Subcutaneous abdominal adipose tissue (tissue), 5 donors: Measurements from ENCODE around the gene LRRFIP1.

Source experiments
- H3K27ac ChIP-seq: one replicate; pipeline ENCODE4 v1.7.0; 2013; ENCODE audit warnings: low read depth, mild to moderate bottlenecking, inconsistent platforms, low read length, moderate library complexity
- H3K27me3 ChIP-seq, 5 donors: one replicate each; pipeline ENCODE4 v1.7.0; 2013; ENCODE audit warnings: low read length in 5 of 5, inconsistent platforms in 1 of 5; ENCODE audit not compliant: control insufficient read depth in 5 of 5, insufficient read depth in 4 of 5
- H3K36me3 ChIP-seq, 5 donors: one replicate each; pipeline ENCODE4 v1.7.0; 2013; ENCODE audit warnings: low read length in 5 of 5; ENCODE audit not compliant: control insufficient read depth in 5 of 5, insufficient read depth in 5 of 5
- H3K4me1 ChIP-seq, 5 donors: one replicate each; pipeline ENCODE4 v1.7.0; 2013; ENCODE audit warnings: low read length in 5 of 5, mild to moderate bottlenecking in 3 of 5, moderate library complexity in 1 of 5; ENCODE audit not compliant: control insufficient read depth in 5 of 5, insufficient read depth in 5 of 5
- H3K4me3 ChIP-seq, 5 donors: one replicate each; pipeline ENCODE4 v1.7.0; 2013; ENCODE audit warnings: low read length in 5 of 5, low read depth in 1 of 5
- H3K9ac ChIP-seq, 5 donors: one replicate each; pipeline ENCODE4 v1.7.0; 2013; ENCODE audit warnings: low read length in 5 of 5, mild to moderate bottlenecking in 4 of 5, moderate library complexity in 3 of 5
- H3K9me3 ChIP-seq, 5 donors: one replicate each; pipeline ENCODE4 v1.7.0; 2013; ENCODE audit warnings: low read length in 5 of 5; ENCODE audit not compliant: control insufficient read depth in 5 of 5
- donor health status: healthy.
- donor health status: healthy.
- donor health status: healthy.
- donor health status: healthy.
- donor health status: healthy.

Gene LRRFIP1

DNA sequence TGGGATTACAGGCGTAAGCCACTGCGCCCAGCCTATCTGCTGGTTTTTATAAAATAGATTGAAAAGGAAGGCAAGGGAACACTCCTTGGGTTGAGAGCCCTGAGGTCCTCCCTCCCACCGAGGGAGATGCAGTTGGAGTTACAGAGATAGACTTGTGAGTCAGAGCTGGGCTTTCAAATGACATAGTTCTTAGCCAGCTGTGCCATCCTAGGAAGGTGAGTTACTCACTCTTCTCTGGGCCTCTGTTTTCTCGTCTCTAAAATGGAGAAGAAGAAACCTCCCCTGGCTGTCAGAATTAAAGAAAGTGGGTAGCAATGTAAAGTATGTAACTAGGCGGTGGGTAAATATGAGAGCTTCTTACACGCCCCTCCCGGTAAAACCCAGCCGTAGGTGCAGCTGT, 2.4 kb downstream of the LRRFIP1 start:
- Histone ChIP-seq H3K27me3 (no peaks in the 10 kb centered on the region), H3K4me3 (no peak overlapping the region), H3K36me3 (peaks cover 0 to 4% (median 0%) of the 10 kb centered on the region in 5 donors), H3K27ac (no peak overlapping the region), H3K9me3 (peaks cover 0 to 6% (median 0%) of the 10 kb centered on the region in 5 donors), H3K4me1 (peaks cover 7 to 34% (median 29%) of the 10 kb centered on the region in 5 donors), H3K9ac (no peak overlapping the region)

DNA sequence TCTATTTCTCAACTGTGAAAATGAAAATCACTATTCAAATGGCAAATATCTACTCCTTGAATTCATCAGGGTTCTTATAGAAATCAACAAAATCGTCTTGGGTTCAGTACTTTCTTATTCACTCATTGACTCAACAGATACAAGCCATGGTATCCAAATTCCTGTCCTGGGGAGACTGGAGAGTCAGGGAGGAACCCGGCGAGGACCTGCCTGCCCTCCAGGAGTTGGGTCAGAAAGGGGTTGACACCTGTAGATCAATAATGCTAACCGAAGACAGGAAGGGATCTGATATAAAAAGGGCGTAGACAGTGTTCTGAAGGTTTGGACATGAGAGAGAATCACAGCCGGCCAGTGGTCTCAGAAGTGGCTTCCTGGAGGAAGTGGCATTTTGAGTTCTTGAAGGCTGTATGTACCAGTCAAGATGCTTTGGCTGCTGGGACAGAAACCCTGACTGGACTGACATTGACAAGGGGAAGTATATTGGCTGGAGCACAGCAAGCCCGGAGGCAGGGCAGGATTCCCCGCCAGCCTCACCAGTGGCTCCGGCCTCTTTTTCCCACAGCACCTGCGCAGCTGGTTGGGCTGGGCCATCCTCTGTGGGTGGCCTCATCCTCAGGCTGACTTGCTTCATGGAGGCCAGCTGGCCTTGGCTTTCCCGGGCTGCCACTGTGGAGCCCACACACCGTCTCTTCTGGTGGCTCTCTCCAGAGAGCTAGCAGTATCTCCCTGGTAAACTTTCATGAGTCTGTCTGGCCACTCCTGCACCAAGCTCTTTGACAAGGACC, 3.0 kb downstream of the LRRFIP1 start:
- Histone ChIP-seq H3K4me1 (peaks cover 7 to 28% (median 25%) of the 10 kb centered on the region in 5 donors), H3K9me3 (peaks cover 0 to 6% (median 0%) of the 10 kb centered on the region in 5 donors), H3K27ac (no peak overlapping the region), H3K27me3 (no peaks in the 10 kb centered on the region), H3K36me3 (peaks cover 0 to 4% (median 0%) of the 10 kb centered on the region in 5 donors), H3K4me3 (no peak overlapping the region), H3K9ac (no peak overlapping the region)

DNA sequence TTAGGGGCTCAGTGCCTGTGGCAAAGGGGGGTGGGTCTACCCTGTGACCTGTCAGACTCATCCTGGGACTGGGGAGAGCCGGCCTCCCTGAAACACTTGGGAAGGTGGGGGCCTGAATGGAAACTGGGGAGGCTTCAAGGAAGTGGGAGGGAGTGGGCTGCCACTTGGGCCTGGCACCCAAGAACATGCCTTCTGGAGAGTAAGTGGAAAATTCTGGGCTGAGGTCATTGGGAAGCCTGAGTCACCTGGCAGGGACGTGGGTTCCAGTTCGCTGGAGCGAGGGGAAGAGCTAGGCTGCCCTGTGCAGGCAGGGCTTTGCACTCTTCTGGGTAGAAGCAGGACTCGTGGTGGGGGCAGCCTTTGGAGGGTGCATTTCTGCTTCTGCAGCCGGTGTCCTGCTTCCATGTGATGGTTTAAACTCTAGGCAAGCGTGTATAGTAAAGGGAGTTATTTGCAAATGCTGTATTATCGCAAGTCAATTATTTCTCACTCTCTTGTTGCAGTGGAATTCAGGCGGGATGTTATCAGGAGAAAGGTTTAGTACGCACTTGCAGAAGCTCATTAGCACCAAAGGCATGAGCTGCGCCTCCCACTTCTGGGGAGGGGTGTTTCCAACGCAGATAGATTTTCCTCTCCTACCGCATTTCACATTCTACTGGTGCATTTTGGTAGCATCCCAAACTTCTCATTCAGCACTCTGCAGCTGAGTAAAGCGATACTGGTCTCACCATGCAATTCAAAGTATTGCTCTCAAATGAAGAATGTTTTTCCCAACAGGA, 3.8 kb downstream of the LRRFIP1 start:
- Histone ChIP-seq H3K27ac (no peak overlapping the region), H3K36me3 (peaks cover 0 to 4% (median 0%) of the 10 kb centered on the region in 5 donors), H3K4me1 (peaks cover 7 to 20% (median 19%) of the 10 kb centered on the region in 5 donors), H3K4me3 (no peak overlapping the region), H3K9me3 (peaks cover 0 to 6% (median 0%) of the 10 kb centered on the region in 5 donors), H3K9ac (no peak overlapping the region), H3K27me3 (no peaks in the 10 kb centered on the region)

DNA sequence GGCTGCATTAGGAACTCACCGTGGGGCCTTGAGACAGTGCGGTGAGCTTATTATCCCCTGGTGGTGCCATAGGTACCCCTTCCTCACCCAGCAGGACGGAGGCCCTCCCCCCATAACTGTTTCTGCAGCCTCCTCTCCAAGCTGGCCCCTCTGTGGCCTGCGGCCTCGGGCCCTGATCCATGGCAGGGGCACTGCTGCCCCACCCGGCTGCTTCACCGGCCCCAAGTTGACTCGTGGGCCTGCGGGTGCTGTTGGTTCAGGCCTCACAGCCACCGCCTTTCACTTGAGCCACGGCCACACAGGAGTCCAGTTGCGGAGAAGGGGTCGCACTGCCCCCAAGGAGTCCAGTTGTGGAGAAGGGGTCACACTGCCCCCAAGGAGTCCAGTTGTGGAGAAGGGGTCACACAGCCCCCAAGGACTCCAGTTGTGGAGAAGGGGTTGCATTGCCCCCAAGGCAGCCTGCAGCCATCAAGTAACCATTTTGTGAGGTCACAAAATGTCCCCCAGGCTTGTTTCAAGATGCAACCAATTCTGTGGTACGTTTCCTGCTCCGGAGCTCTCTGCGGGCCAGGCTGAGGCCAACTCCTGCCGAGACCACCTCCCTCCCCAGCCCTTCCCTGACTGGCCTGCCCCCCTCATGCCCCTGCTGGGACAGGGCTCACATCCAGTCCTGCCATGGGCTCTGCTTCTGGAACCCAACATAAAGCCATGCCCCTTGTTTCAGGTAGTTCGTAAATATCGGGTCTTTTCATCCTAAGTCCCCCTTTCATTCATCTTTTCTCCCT, 4.6 kb downstream of the LRRFIP1 start:
- peaks cover 0 to 4% (median 0%) of the 10 kb centered on the region in 5 donors for H3K36me3 ChIP-seq
- H3K4me1 ChIP-seq, result peaks cover 7 to 14% (median 12%) of the 10 kb centered on the region in 5 donors
- no peak overlapping the region for H3K4me3 ChIP-seq
- no peaks in the 10 kb centered on the region for H3K27me3 ChIP-seq
- no peak overlapping the region for H3K27ac ChIP-seq
- H3K9me3 ChIP-seq, result peaks cover 0 to 6% (median 0%) of the 10 kb centered on the region in 5 donors
- H3K9ac ChIP-seq, result no peak overlapping the region

DNA sequence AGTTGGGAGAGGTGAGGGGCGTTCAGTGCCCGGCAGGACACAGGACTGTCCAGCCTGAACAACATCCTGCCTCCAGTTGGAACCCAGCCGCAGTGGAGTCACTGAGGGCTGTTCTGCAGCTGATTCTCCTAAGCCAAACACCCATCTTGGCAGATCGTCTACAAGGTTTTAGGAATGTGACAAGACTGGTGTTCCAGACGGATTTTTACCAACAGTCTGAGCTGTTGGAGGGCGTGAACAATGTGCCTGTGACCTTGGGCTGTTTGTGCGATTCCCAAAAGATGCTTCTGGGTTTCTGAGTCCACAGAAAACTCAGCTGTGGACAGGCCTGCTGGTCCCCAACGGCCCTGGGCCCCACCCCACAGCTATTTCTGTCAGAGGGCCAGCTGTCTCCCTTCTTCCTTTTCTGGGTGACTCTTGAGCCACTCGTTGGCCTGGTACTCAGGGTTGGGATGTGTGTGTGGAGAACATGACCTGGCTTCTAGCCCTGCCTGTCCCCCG, 5.7 kb downstream of the LRRFIP1 start:
- no peak overlapping the region for H3K9ac ChIP-seq
- H3K27ac ChIP-seq, result no peak overlapping the region
- H3K4me1 ChIP-seq, result peaks cover 5 to 10% (median 8%) of the 10 kb centered on the region in 5 donors

DNA sequence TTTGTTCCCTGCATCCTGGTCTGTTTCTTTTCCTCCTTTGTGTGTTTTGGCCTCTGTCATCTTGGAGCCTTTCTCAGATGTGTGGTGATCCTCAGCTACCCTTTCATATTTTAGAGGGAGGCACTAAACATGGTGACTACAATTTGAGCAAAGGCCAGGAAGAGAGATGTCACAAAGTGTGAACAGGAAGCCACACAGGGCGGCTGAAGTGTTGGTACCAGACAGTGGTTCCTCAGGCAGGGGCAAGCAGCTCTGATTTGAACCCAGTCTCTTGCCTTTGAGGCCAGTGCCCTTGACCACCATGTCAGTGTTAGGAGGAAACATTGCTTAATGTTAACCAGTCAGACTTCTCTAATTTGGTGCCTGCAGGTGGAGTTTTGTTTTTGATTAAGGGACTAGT, 9.2 kb downstream of the LRRFIP1 start:
- peaks cover 0 to 2% (median 0%) of the 10 kb centered on the region in 5 donors for H3K4me1 ChIP-seq
- H3K9me3 ChIP-seq, result peaks cover 0 to 6% (median 0%) of the 10 kb centered on the region in 5 donors
- H3K27me3 ChIP-seq, result no peaks in the 10 kb centered on the region
- peaks cover 0 to 4% (median 0%) of the 10 kb centered on the region in 5 donors for H3K36me3 ChIP-seq
- no peak overlapping the region for H3K27ac ChIP-seq
- H3K9ac ChIP-seq, result no peak overlapping the region
- no peak overlapping the region for H3K4me3 ChIP-seq

More for the DNA sequence above, 5.7 kb downstream of the LRRFIP1 start:
- no peaks in the 10 kb centered on the region for H3K27me3 ChIP-seq
- peaks cover 0 to 4% (median 0%) of the 10 kb centered on the region in 5 donors for H3K36me3 ChIP-seq
- no peak overlapping the region for H3K4me3 ChIP-seq
- H3K9me3 ChIP-seq, result peaks cover 0 to 6% (median 0%) of the 10 kb centered on the region in 5 donors

DNA sequence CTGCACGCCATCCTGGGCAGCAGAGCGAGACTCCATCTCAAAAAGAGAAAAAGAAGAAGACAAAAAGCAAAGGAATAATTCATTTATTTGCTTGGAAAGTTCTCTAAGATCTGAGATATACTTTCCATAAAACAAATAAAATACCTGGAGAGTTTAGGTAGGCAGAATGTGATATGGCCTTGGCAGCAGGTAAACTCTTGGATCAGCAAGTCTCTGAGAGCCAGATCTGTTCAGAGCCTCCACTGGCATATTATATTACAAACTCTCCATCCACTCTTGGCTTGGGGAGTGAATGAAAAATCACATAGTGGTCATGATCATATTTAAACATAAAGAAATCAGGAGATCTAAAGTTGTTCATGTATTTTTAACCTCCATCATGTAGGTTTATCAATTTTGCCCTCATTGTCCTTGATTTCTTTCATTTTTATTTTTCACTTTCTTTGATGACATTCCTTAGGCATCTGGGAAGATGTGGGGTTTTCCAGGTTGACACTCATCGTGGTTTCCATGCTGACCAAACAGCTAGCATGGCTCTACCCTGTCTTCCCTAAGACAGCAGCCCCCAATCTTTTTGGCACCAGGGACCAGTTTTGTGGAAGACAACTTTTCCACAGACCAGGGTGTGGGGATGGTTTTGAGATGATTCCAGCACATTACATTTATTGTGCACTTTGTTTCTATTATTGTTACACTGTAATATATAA, 10.2 kb downstream of the LRRFIP1 start:
- Histone ChIP-seq H3K4me1 (peaks cover 0 to 2% (median 0%) of the 10 kb centered on the region in 5 donors), H3K36me3 (peaks cover 0 to 4% (median 0%) of the 10 kb centered on the region in 5 donors), H3K4me3 (no peak overlapping the region), H3K9ac (no peak overlapping the region), H3K27me3 (no peaks in the 10 kb centered on the region), H3K9me3 (peaks cover 0 to 6% (median 0%) of the 10 kb centered on the region in 5 donors), H3K27ac (no peak overlapping the region)

DNA sequence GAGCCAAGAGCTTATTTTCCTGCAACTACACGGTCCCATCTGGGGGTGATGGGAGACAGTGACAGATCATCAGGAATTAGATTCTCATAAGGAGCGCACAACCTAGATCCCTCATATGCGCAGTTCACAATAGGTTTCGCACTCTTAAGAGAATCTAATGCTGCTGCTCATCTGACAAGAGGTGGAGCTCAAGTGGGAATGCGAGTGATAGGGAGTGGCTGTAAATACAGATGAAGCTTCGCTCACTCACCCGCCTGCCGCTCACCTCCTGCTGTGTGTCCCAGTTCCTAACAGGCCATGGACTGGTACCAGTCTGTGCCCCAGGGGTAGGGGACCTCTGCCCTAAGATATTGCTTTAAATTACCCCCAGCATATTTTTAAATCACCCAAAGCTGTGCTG, 10.8 kb downstream of the LRRFIP1 start:
- no peaks in the 10 kb centered on the region for H3K27me3 ChIP-seq
- H3K9me3 ChIP-seq, result peaks cover 0 to 6% (median 0%) of the 10 kb centered on the region in 5 donors
- no peak overlapping the region for H3K4me3 ChIP-seq
- H3K36me3 ChIP-seq, result peaks cover 0 to 4% (median 0%) of the 10 kb centered on the region in 5 donors
- no peaks in the 10 kb centered on the region for H3K4me1 ChIP-seq
- H3K9ac ChIP-seq, result no peak overlapping the region
- no peak overlapping the region for H3K27ac ChIP-seq
